Nephron progenitor cell (in vitro differentiated cells): Measurements from ENCODE around the gene MRPS6.

Source experiments
- DNase-seq: peaks from one replicate; pipeline ENCODE4 v3.0.0; 2021
- H3K27ac Mint-ChIP-seq: 2 replicates; pipeline ENCODE4 v1.8.0; 2021; ENCODE audit warnings: mild to moderate bottlenecking, moderate library complexity, mixed read lengths
- H3K27me3 Mint-ChIP-seq: 2 replicates; pipeline ENCODE4 v1.8.0; 2021; ENCODE audit warnings: mild to moderate bottlenecking, low read depth, mixed read lengths; ENCODE audit not compliant: poor library complexity
- H3K36me3 Mint-ChIP-seq: 2 replicates; pipeline ENCODE4 v1.8.0; 2021; ENCODE audit warnings: low read depth, mixed read lengths
- H3K4me1 Mint-ChIP-seq: 2 replicates; pipeline ENCODE4 v1.8.0; 2021; ENCODE audit warnings: mixed read lengths
- H3K4me3 Mint-ChIP-seq: 2 replicates; pipeline ENCODE4 v1.8.0; 2021; ENCODE audit warnings: mild to moderate bottlenecking, moderate library complexity, mixed read lengths
- H3K9me3 Mint-ChIP-seq: 2 replicates; pipeline ENCODE4 v1.8.0; 2021; ENCODE audit warnings: mild to moderate bottlenecking, moderate library complexity, mixed read lengths
- TF ChIP-seq, protein P1 (sequence below): fragments of 200-600 bp; sonication (generic); IDR thresholded peaks from 2 replicates; pipeline ENCODE4 v1.5.0; 2021; ENCODE audit warnings: antibody characterized with exemption

MRPS6 gene

DNA sequence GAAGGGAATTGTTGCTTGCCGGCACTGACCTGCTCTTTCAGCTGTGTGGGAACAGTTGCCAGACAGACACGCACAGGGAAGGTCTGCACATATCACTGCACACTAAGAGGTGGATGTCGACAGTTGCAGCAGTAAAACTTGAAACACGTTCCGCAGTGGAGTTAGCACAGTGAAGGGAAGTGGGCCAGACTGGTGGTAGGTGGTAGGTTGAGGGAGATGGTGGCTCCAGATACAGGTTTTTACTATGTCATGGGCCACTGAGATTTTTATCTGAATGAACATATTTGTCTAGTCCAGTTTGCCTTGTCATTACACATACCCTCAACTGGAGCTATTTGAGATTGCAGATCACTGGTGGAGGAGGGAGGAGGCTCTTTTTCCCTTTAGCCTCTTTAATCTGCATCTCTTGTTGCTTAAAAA is 13.5 kb downstream of the MRPS6 start:
- Mint-ChIP-seq H3K27ac (no peak overlapping the region), H3K27me3 (no peaks in the 10 kb centered on the region), H3K36me3 (peaks cover 34% of the 10 kb centered on the region), H3K9me3 (no peaks in the 10 kb centered on the region), H3K4me1 (peaks cover 31% of the 10 kb centered on the region), H3K4me3 (no peak overlapping the region)
- DNase-seq, result no peak
- TF ChIP-seq, protein P1, sequence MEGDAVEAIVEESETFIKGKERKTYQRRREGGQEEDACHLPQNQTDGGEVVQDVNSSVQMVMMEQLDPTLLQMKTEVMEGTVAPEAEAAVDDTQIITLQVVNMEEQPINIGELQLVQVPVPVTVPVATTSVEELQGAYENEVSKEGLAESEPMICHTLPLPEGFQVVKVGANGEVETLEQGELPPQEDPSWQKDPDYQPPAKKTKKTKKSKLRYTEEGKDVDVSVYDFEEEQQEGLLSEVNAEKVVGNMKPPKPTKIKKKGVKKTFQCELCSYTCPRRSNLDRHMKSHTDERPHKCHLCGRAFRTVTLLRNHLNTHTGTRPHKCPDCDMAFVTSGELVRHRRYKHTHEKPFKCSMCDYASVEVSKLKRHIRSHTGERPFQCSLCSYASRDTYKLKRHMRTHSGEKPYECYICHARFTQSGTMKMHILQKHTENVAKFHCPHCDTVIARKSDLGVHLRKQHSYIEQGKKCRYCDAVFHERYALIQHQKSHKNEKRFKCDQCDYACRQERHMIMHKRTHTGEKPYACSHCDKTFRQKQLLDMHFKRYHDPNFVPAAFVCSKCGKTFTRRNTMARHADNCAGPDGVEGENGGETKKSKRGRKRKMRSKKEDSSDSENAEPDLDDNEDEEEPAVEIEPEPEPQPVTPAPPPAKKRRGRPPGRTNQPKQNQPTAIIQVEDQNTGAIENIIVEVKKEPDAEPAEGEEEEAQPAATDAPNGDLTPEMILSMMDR, result no peak

DNA sequence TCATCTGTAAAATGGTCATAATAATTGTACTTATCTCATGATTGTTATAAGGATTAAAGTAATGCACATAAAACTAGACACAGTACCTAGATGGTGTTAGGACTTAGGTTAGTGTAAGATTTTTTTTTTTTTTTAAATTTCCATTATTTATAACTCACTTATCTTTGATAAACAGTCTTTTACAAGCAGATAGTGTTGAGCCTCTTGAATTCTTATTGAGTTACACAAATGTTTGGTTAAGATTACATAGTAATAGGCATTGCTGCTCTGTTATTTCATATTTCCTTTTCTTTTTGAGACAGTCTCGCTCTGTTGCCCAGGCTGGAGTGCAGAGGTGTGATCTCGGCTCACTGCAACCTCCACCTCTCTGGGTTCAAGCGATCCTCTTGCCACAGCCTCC is 15.4 kb downstream of the MRPS6 start:
- H3K9me3 Mint-ChIP-seq, result no peaks in the 10 kb centered on the region
- peaks cover 17% of the 10 kb centered on the region for H3K36me3 Mint-ChIP-seq
- TF ChIP-seq, protein P1, result no peak
- no peak overlapping the region for H3K4me3 Mint-ChIP-seq
- H3K27me3 Mint-ChIP-seq, result no peaks in the 10 kb centered on the region
- H3K4me1 Mint-ChIP-seq, result peaks cover 28% of the 10 kb centered on the region
- H3K27ac Mint-ChIP-seq, result no peak overlapping the region
- no peak for DNase-seq

DNA sequence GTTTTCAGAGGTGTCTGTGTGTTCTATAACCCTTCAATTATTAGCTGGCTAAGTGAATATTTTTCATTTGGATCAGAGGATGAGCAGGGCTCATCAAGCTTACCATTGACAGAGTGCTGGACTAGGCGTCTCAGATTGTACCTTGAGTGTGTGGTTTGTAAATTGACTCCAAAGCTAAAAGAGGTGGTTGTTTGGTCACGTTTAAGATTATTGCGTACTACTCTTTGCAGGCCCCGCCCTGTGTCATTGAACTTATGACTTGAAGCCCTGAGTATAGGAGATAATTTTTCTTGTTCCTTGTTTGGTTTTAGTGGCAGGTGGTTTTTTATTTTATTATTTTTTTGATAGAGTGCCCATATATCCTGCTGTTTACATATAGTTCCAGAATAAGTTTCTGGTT is 17.7 kb downstream of the MRPS6 start:
- Mint-ChIP-seq H3K27me3 (no peaks in the 10 kb centered on the region), H3K4me3 (no peak overlapping the region), H3K36me3 (peaks cover 31% of the 10 kb centered on the region), H3K4me1 (peaks cover 30% of the 10 kb centered on the region), H3K9me3 (no peaks in the 10 kb centered on the region), H3K27ac (peak overlapping the region; percentile 50)
- DNase-seq, result no peak
- TF ChIP-seq, protein P1, result no peak

DNA sequence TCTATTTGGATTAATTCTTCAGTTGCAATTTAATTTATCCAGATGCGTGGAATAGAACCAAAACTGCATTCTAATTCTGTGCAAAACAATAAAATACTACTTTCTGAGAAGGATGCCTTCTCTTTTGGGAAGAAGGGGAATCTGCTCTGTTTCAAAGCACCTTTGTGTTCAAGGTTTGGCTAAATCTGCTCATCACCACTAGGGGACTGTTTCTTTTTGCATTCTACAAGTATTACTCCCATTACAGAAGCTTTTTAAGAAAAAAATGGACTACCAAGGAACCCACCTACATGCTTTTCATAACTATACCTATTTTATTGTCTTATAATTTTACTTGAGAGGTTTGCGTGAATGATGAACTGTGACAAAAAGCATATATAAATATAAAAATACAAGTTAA is 18.2 kb downstream of the MRPS6 start:
- H3K9me3 Mint-ChIP-seq, result no peaks in the 10 kb centered on the region

DNA sequence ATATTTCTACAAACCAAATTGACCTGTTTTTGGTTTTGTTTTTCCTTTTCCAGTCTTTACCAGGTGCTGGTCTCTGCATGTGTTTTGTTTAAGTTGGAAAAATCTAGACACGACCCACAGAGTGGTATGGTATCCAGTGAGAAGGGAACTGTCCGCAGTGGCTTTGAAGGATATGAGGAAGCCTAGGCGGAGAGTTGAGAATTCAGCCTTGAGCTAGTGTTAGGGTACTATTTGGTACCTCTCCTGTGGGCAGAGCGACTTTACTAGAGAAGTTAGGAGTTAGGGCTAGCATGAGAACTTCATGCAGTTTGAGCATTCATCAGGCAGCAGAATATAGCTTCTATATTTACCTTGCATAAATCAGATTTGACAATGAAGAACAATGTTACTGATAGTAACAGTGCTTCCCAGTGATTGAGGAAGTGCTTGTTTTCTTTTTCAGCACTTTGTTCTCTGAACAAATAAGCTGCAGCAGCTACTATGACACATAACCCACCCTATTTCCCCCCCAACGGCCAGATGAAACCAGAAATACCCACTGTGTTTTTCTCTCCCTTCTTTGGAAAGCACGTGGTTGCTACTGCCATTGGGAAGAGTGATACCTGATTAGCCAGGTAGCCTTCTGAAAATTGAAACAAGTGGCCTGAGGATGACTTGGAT is 19.0 kb downstream of the MRPS6 start:
- peaks cover 44% of the 10 kb centered on the region for H3K36me3 Mint-ChIP-seq
- H3K27ac Mint-ChIP-seq, result peak overlapping the region; percentile 80
- H3K4me1 Mint-ChIP-seq, result peaks cover 30% of the 10 kb centered on the region
- H3K9me3 Mint-ChIP-seq, result no peaks in the 10 kb centered on the region
- TF ChIP-seq, protein P1, result no peak
- H3K4me3 Mint-ChIP-seq, result no peak overlapping the region
- no peak for DNase-seq
- H3K27me3 Mint-ChIP-seq, result no peaks in the 10 kb centered on the region

More for the DNA sequence above, 18.2 kb downstream of the MRPS6 start:
- Mint-ChIP-seq H3K4me3 (no peak overlapping the region), H3K36me3 (peaks cover 36% of the 10 kb centered on the region), H3K4me1 (peaks cover 30% of the 10 kb centered on the region), H3K27me3 (no peaks in the 10 kb centered on the region), H3K27ac (peak overlapping the region; percentile 50)
- DNase-seq, result no peak
- TF ChIP-seq, protein P1, result peak; percentile 40

DNA sequence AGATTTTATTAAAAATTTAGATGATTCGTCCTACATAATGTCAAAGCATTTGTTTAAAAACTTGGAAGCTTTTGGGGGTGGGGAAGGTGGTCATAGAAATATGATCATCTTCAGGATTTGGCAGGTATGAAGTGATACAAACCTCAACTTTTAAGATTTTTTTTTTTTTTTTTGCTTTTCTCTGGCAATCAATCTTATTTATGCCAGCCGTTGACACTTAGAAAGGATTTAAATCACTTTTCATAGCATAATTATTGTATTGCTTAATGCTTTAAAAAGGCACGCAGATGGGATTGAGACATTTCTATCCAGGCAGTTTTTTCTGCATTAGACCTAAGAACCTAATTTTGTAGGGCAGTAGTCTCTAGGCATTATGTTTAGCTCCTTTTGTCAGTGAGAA is 19.7 kb downstream of the MRPS6 start:
- TF ChIP-seq, protein P1, result no peak
- H3K36me3 Mint-ChIP-seq, result peaks cover 51% of the 10 kb centered on the region
- peaks cover 30% of the 10 kb centered on the region for H3K4me1 Mint-ChIP-seq
- no peak for DNase-seq
- no peaks in the 10 kb centered on the region for H3K9me3 Mint-ChIP-seq
- no peak overlapping the region for H3K4me3 Mint-ChIP-seq
- H3K27ac Mint-ChIP-seq, result no peak overlapping the region
- no peaks in the 10 kb centered on the region for H3K27me3 Mint-ChIP-seq
